Activated CD8-positive, alpha-beta memory T cell treated with anti-CD3 and anti-CD28 coated beads, Interleukin-2, amount 50 U/mL, for 24 hours (primary cell): ENCODE results near the gene ARNT2.

Experiments used
- DNase-seq: peaks from one replicate; pipeline ENCODE4 v3.0.0-alpha.2; 2020; ENCODE audit errors: extremely low read depth

ARNT2 gene

DNA sequence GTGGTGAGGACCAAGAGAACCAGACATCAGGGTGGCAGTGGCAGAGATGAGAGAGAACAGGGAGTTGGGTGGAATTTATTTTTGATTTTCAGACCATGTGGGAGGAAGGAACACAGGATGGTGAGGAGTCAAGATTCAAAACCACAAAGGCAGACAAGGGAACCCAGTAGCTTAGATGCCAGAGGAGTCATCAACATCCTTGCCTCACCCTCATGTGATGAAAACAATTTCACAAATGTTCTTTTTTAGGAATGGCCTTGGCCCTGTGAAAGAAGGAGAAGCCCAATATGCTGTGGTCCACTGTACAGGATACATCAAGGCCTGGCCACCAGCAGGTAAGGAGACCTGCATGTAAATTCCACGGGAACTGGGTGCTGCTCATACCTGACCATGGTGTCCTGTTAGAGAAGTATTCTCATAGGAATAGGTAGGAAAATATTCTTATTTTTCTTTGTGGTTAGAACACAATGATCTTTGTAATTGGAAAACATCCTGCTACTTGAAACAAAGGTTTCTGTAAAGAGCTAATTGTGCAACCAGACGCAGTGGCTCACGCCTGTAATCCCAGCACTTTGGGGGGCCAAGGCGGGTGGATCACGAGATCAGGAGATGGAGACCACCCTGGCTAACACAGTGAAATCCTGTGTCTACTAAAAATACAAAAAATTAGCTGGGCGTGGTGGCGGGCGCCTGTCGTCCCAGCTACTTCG, 110.0 kb downstream of the ARNT2 start:
- DNase-seq: no peak

DNA sequence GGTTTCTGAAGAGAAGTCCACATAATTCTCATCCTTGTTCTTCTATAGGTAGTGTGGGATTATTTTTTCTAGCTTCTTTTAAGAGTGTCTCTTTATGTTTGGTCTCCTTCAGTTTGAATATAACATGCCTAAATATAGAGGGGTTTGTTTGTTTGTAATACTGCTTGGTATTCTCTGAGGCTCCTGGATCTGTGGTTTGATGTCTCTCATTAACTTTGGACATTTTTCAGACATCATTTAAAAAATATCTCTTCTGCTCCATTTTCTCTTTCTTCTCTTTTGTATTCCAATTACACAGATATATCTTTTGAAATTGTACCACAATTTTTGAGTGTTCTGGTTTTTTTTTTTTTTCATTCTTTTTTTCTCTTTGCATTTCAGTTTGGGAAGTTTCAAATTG, 113.1 kb downstream of the ARNT2 start:
- DNase-seq: no peak

DNA sequence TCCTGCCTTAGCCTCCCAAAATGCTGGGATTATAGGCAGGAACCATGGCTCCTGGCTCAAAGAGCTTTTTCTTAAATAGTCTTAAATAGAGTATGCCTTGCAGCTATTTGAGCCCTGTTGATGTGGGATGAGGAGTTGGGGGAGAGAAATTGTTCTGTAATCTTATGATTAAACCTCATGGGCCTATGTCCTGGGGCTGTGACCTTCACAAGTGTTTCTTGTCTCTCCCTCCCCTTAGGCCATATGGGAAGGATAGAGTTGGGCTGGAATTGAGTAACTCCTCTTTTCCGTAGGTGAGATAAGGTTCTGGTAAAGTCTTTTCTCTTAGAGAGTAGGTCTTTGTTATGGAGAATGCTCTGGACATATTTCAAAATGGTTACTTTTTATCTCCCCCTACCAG, 114.3 kb downstream of the ARNT2 start:
- no peak for DNase-seq

DNA sequence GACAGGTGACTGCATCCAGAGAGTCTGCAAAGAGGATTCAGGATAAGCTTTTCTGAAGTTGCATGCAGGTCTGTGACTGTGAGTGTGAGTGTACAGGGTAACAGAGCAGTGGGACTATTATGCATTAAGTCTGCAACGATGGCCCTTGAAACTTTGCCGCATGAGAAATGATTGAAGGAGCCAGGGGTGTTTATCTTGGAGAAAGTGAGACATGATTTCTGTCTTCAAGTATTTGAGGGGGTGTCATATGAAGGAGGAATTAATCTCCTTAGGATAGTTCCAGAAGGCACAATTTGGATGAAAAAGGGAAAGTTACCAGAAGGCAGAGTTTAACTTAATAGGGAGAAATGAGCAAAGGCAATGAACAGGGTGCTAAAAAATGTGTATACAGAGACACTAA, 119.6 kb downstream of the ARNT2 start:
- DNase-seq: no peak

DNA sequence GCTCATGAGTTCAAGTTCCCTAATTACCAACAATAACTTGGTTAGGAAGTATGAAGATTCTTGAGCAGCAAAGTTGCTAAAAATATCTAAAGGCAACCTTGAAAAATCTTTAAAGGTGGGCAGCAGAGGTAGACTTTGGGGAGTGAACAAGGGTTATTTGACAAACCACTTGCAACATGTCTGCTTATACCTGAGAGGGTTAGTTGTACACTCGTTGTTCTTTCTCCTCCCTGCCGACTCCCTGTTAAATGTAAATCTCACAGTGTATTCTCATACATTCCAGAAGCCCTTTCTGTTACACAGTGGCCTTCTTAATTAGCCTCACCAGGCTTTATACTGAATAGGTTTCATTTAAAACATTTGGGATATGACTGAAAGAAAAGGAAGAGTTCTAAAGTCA, 121.7 kb downstream of the ARNT2 start:
- DNase-seq: no peak

DNA sequence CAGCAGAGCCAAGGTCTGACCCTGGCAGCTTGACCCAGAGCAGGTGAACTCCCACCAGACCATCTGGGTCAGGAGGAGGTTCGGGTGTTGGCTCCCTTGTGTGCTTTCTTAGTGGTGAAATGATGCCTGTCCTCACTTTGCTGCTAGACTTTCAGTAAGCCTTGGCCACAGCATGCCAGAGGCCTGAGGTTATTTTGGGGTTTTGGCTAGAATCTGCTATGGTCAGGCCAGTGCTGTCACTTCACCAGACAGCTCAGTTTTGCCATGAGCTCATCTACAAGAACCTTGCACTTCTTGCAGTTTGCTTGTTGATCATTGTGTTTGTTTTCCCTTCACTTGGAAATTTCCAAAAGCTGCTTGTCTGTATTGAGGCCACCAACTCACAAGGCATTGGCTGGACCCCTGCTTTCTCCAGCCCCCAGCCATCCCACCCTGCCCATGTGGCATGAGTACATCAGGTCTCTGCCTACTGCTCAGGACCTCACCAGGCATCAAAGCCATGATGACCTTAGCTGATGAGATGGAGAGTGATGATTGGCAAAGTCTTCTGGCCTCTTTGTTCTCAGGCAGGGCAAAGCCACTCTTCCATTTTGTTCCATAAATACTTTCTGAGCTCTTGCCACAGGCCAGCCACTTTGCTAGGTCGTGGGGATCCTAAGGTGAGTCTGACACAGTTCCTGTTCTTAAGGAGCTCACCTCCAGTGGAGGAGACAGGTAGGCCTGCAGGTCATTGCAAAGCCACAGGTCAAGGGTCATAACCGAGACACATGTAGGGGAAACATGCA, 122.6 kb downstream of the ARNT2 start:
- no peak for DNase-seq

DNA sequence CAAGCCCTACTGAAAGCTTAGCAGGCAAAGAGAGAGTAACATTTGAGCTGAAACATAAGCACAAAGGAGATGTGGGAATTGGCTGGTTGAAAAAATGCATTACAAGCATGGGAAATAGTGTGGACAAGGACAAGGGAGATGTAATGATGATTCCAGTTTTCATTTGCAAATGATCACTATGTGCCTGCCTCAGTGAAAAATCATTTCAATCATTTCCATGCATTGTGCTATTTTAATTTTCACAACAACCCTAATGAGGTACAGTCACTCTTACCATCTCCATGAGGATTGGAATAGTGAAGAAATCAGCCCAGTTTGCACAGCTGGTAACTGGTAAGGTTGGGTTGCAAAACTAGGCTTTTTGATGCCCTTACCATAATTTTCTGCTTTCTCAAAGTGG, 123.2 kb downstream of the ARNT2 start:
- no peak for DNase-seq

DNA sequence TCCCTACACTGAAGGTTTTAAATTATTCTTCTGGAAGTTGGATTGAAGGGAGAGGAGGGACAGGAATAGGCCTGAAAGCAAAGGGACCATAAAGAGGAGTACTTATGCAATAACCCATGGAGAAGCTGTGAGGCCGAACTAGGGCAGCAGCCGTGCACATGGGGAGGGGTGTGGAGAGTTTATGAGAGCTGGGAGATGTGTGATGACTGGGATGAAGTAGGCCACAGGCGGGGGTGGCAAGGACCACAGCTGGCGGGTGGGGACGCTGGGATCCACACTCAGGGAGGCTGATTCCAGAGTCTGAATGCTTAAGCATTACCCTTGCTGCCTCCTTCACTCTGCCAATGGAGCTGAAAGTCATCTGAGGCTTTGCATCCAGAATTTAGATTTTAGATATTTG, 123.8 kb downstream of the ARNT2 start:
- DNase-seq: no peak

DNA sequence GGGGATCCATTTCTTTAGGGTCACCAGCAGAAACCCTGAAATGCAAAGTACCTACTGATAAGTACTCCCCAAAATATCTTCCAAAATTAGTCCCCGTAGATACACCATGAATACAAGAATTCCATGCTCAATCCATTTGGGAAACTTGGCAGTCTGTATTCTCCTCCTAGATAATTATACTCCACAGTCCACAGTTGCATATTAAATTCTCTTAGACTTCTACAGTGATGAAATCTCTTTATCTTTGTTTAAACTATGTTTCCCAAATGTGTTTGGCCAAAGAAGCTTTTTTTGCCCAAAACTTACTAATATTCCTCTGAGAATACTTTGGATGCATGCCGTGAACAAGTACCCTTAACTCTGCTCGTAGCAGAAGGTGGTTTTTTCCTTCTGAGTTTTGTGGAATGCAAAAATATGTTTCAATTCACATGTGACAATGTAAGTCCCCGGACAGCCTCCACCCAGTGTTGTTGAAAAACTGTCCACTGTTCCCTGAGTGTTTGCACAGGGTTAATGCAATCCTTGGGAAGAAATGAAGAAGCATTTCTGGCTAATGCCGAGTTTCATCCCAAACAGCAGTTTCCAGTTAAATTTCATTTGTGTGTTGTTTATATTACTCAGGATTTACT, 126.7 kb downstream of the ARNT2 start:
- DNase-seq: no peak

DNA sequence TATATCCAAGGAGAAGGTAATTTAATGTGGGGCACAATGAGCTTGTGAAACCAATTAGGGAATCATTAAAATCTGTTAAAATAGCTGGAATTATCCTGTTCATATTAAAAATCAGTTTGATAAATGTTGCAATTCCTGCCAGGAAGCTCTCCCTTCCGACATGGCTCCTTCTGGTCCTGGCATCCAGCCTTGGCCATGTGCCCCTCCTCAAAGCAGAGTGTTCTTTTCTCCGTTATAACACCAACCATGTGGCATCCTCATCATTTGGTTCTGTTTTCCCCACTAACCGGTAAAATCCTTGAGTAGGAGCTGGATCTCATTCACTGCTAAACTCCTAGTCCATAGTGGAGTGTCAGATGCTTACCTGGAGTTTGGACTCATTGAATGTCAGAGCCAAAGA, 127.2 kb downstream of the ARNT2 start:
- DNase-seq: no peak

DNA sequence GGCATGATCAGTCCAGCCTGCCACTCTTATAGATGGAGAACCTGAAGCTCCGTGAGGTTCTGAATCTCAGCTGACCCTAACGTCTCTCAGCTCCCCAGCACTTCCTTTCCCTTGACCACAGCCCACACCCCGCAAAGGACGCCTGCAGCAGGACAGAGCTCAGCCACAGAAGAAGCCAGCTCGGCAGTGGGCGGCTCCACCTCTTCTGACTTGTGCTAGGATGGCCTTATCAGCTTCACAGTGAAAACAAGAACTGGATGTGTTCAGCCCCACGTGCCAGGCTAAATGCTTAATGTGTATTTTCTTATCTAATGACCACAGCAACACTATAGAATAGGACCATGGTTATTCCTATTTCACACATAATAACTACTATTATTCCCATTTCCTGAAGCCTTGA, 127.6 kb downstream of the ARNT2 start:
- no peak for DNase-seq

DNA sequence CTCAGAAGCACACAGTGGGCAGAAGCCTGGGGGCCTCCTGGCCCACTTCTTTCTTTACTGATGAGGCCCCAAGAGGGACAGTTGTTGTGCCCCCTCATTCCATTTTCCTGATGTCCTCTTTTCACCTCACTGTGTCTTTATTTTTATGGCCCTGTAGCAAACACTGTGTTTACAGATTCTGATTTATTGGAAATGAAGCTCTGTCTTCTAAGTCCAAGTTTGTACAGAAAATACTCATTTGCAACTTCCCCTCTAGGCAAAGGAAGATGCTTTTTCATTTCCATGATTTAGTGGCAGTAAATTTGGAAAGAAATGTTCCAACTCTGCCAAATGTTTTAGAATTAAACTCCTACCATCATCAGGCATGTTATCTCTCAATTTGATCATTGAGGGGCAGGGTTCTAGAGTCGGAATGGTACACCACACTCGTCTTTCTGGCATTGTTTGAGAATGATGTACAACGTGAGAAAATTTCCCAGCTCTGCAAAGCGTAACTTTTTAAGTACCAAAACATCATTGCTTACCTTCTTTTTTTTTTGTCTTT, 129.7 kb downstream of the ARNT2 start:
- DNase-seq: no peak

DNA sequence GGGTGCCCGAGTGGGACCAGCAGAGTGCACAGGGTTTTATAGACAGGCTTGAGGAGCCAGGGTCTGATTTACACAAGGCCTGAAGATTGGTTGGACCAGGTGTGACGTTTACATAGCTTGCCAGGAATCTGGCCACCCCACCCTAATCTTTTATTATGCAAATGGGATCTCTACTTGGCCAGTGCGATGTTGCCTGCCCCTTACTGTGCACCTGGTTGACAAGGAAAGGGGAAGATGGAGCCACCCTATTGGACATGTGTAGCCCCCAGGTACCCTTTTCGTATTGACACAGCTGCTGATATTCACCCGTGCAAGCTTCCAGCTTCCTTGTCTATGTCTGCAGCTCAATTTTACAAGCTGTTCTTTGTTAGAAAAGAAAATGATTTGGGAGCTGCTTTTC, 132.0 kb downstream of the ARNT2 start:
- DNase-seq: no peak

DNA sequence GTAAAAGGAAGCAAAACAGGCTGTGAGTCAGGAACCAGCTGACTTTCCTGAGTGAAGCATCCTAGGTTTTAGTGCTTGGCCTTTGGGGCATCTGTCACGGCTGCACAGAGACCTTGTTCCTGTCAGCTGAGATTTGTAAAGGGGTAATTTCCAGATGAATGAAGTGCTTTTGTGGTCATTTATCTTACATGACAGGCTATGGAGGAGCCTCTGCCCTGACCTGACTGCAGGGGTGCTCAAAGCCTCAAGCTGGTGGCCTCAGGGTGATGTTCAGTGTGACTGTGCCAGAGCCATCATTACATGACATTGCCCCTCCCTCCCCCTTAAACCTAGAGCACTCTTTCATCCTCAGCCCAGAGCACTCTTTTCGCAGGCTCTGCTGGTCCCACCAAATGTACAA, 132.5 kb downstream of the ARNT2 start:
- DNase-seq: no peak

DNA sequence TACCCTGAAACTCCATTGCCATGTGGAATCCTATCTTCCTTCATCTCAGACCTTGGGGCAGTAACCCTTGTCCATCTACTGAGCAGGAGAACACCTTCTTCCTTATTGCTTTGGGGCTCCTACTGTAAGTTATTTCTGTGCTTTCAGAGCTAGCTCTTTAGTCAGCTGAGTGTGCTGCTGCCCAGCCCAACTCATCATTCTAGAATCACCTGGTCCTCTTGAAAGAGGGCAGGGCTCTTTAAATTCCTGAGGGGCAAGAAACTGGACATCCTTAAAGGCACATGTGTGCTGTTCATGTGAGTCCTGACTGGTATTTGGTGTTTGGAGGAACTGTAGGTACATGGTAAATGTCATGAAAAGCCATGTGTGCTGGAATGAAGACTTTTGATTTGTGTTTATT, 140.9 kb downstream of the ARNT2 start:
- DNase-seq: no peak

DNA sequence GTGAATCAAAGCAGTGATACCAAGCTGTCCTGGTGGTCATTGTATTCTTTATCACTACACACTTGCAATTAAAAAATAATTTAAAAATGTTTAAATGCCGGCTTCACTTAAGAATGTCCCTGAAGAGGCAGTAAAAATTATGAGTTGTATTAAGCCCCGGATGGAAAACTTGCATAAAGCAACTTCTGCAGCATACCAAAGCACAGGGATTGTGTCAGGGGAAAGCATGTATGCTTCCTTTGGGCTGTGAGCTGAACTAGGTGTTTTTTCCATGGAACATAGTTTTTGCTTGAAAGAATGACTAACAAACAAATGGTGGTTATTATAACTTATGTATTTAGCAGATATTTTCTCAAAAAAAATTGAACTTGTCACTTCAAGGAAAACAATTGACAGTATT, 143.1 kb downstream of the ARNT2 start:
- DNase-seq: no peak

DNA sequence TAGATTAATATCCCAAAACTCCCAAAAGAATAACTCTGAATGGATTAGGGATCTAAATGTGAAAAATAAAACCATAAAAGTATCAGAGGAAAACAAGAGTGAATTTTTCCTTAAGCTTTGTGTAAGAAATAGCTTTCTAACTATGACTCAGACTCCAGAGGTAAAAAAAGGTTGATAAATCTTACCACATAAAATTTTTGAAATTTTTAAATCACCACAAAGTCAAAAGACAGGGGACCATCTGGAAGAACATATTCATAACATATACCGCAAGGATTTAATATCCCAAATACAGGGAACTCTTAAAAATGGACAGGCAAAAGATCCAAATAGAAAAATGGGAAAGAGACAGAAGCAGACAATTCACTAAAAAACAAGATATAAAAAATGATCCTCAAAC, 145.0 kb downstream of the ARNT2 start:
- no peak for DNase-seq

DNA sequence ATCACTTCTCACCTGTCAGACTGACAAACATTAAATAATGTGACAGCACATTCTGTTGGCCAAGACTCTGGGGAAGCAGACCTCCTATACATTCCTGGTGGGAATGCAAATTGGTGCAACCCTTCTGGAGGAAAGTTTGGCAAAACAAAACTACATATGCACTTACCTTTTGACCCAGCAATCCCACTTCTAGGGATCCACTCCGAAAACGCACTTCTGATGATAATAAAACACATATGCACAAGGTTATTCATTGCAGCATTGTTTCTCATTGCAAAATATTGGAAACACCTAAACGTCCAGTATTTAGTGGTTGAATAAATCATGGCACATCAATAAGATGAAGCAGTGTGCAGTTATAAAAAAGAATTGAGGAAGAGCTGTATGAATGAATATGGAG, 145.5 kb downstream of the ARNT2 start:
- DNase-seq: no peak

DNA sequence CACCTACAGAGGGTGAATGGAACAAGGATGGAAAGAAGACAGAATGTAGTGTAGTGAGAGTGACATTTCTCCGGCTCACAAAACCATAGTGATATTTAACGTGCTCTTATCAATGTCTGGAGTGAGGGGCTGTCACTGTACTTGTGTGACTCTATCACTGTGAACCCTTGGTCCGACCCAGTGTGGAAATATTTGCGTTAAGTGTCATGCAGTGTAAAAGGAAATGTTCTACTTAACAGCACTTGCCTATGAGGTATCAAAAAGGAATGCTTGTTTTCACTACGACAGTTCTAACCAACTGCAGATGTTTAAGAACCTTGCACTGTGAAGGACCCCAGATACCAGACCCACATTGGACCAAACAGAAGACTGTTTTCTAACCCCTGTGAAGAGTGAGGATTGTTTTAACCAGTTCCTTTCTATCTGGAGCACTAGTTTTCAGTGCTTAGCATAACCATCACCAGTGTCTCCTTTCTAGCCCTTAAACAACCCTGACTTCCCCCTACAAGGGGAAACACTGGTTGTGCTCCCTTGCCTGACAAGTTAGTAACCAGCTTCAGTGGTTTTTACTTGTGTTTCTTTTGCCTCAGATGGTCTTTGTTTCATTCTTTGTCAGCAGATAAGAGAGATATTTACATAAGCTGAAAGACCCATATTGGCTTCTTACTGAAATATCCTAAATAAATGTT, 146.2 kb downstream of the ARNT2 start:
- no peak for DNase-seq

DNA sequence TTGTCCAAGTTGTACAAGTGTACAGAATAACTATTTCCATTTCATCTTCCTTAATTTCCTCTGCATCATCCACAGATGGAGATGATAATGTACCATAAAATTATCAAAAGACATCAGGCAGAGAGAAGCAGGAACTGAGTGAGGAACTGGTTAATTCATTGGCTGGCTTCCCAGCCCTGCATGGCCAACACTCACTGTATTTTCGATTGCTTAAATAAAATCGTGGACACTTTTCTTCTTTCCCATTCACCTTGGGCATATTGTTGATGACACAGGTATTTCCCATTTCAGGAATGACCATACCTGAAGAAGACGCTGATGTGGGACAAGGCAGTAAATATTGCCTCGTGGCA, 146.7 kb downstream of the ARNT2 start:
- DNase-seq: no peak

DNA sequence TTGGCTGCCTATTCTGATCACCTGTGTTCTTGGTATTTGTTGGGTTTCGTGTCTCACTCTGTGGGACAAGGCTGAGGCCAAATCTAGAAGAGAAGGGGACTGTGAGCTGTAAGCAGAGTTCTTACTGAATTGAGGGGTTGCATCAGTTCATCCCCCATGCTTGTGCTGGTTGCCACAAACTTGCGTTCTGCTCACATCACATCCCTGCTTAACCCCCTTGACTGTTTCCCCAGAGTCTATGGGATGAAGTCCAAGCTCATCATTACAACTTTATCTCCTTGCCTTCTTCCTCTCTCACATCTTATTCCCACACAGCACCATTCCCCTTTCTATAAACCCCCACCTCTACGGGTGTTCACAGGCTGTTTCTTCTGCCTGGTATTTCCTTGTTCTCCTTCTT, 147.2 kb downstream of the ARNT2 start:
- no peak for DNase-seq

DNA sequence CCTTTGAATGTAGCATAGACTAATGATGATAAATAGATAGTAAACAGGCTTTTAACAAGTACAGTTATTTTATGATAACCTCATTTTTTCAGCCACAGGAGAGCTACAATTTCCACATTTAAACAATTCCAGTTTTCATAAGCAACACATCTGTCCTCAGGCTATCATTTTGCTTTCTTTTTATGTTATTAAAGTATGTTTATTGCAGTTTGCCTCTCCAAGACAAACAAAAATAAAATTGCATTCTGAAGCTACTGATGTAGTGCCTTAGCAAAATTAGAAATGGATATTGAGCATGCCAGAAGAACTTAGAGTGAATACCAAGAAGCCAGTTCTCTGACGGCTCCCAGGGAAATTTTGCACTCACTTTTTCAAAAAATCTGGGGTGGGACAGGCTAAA, 150.4 kb downstream of the ARNT2 start:
- no peak for DNase-seq
